Mesenchymal stem cell (in vitro differentiated cells and primary cell): Measurements from ENCODE around the gene SIM2.
A peak's percentile ranks its signal among the peaks of the same experiment; 100 is the strongest.

Source experiments
- DNase-seq: peaks from one replicate; pipeline ENCODE4 v3.0.0-alpha.2; 2013
- H2AFZ ChIP-seq: one replicate; pipeline ENCODE4 v1.6.1; 2013; ENCODE audit warnings: low read depth, mild to moderate bottlenecking, control low read depth, inconsistent platforms, low read length, moderate library complexity
- H2AK5ac ChIP-seq: 2 replicates; pipeline ENCODE4 v1.6.1; 2013; ENCODE audit warnings: low read length, moderate library complexity, mild to moderate bottlenecking, inconsistent platforms; ENCODE audit not compliant: severe bottlenecking
- H2BK120ac ChIP-seq: one replicate; pipeline ENCODE4 v1.6.1; 2013; ENCODE audit warnings: low read depth, mild to moderate bottlenecking, inconsistent platforms, low read length, moderate library complexity
- H2BK12ac ChIP-seq, 2 experiments: one replicate each; pipeline ENCODE4 v1.6.1; 2013; ENCODE audit warnings: inconsistent platforms in 2 of 2, low read length in 2 of 2, mild to moderate bottlenecking in 2 of 2, moderate library complexity in 2 of 2, control low read depth in 1 of 2
- H2BK15ac ChIP-seq: one replicate; pipeline ENCODE4 v1.6.1; 2013; ENCODE audit warnings: mild to moderate bottlenecking, low read depth, inconsistent platforms; ENCODE audit not compliant: poor library complexity, severe bottlenecking
- H2BK5ac ChIP-seq: 2 replicates; pipeline ENCODE4 v1.6.1; 2013; ENCODE audit warnings: low read depth, mild to moderate bottlenecking, low read length, control low read depth, inconsistent platforms; ENCODE audit not compliant: poor library complexity, severe bottlenecking
- H3K14ac ChIP-seq, 2 experiments: one replicate each; pipeline ENCODE4 v1.6.1; 2013; ENCODE audit warnings: inconsistent platforms in 2 of 2, low read length in 2 of 2, control low read depth in 1 of 2, mild to moderate bottlenecking in 1 of 2, moderate library complexity in 1 of 2
- H3K18ac ChIP-seq, 2 experiments: one replicate each; pipeline ENCODE4 v1.6.1; 2013; ENCODE audit warnings: inconsistent platforms in 2 of 2, low read length in 2 of 2, control low read depth in 1 of 2, low read depth in 1 of 2, mild to moderate bottlenecking in 1 of 2
- H3K23ac ChIP-seq, 2 experiments: one replicate each; pipeline ENCODE4 v1.6.1; 2013; ENCODE audit warnings: inconsistent platforms in 2 of 2, low read length in 2 of 2, mild to moderate bottlenecking in 2 of 2, moderate library complexity in 2 of 2, control low read depth in 1 of 2
- H3K27ac ChIP-seq: 2 replicates; pipeline ENCODE4 v1.5.1; 2013; ENCODE audit warnings: mild to moderate bottlenecking, moderate library complexity, low read length, control low read depth, inconsistent platforms; ENCODE audit not compliant: poor library complexity, severe bottlenecking
- H3K27me3 ChIP-seq, 2 experiments: 2 replicates each; pipeline versions ENCODE4 v1.6.1 to v1.7.0; 2013; ENCODE audit warnings: low read length in 2 of 2, mild to moderate bottlenecking in 2 of 2, moderate library complexity in 2 of 2, control low read depth in 1 of 2, inconsistent platforms in 1 of 2; ENCODE audit not compliant: control insufficient read depth in 1 of 2, insufficient read depth in 1 of 2
- H3K36me3 ChIP-seq, 2 experiments: 2 replicates each; pipeline versions ENCODE4 v1.6.1 to v1.7.0; 2013; ENCODE audit warnings: low read length in 2 of 2, control low read depth in 1 of 2, inconsistent platforms in 1 of 2, low read depth in 1 of 2, mild to moderate bottlenecking in 1 of 2; ENCODE audit not compliant: insufficient read depth in 2 of 2, control insufficient read depth in 1 of 2
- H3K4ac ChIP-seq, 2 experiments: one replicate each; pipeline ENCODE4 v1.6.1; 2013; ENCODE audit warnings: inconsistent platforms in 2 of 2, low read length in 2 of 2, mild to moderate bottlenecking in 2 of 2, moderate library complexity in 2 of 2, control low read depth in 1 of 2, low read depth in 1 of 2
- H3K4me1 ChIP-seq: 2 replicates; pipeline ENCODE4 v1.6.1; 2013; ENCODE audit warnings: low read depth, low read length, control low read depth; ENCODE audit not compliant: control insufficient read depth, insufficient read depth
- H3K4me2 ChIP-seq: 2 replicates; pipeline ENCODE4 v1.6.1; 2013; ENCODE audit warnings: low read length, mild to moderate bottlenecking, inconsistent platforms; ENCODE audit not compliant: poor library complexity, severe bottlenecking
- H3K4me3 ChIP-seq, 2 experiments: 2 replicates each; pipeline versions ENCODE4 v1.5.1 to v1.7.0; 2013; ENCODE audit warnings: low read length in 2 of 2, mild to moderate bottlenecking in 2 of 2, control low read depth in 1 of 2, low read depth in 1 of 2; ENCODE audit not compliant: insufficient read depth in 1 of 2
- H3K79me1 ChIP-seq: replicated peaks from 2 replicates; pipeline ENCODE4 v1.6.1; 2013; ENCODE audit warnings: mild to moderate bottlenecking, control low read depth, low read length, inconsistent platforms; ENCODE audit not compliant: poor library complexity, severe bottlenecking
- H3K9ac ChIP-seq: 2 replicates; pipeline ENCODE4 v1.7.0; 2013; ENCODE audit warnings: mild to moderate bottlenecking, low read length, moderate library complexity
- H3K9me3 ChIP-seq: 2 replicates; pipeline ENCODE4 v1.7.0; 2013; ENCODE audit warnings: mild to moderate bottlenecking, low read length; ENCODE audit not compliant: control insufficient read depth
- H4K8ac ChIP-seq: one replicate; pipeline ENCODE4 v1.6.1; 2013; ENCODE audit warnings: inconsistent platforms, mild to moderate bottlenecking, low read length, moderate library complexity
- H4K91ac ChIP-seq: one replicate; pipeline ENCODE4 v1.6.1; 2013; ENCODE audit warnings: mild to moderate bottlenecking, low read length, inconsistent platforms
- WGBS: methylation state at CpG from one replicate; pipeline ENCODE4 v1.1.7; 2013; ENCODE audit warnings: mixed read lengths; 5-methylcytosine and 5-hydroxymethylcytosine counted together

The SIM2 gene

DNA sequence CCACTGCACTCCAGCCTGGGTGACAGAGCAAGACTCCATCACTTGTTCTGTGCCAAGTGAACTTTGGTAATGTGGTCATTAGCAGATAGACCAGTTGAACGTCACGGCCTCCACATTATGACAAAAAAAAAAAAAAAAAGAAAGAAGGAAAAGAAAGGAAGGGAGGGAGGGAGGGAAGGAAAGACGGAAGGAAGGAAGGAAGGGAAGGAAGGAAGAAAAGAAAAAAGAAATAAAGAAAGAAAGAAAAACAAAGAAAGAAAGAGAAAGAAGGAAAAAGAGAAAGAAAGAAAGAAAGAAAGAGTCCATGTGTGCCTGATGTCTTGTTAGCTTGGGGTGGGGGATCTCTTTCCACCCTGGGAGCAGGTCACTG is 45.3 kb downstream of the SIM2 start:
- no peak for DNase-seq
- Histone ChIP-seq H3K9me3 (no peaks in the 10 kb centered on the region), H3K4me2 (no peak overlapping the region), H3K18ac (no peak overlapping the region), H3K27me3 (peaks cover 0 to 24% of the 10 kb centered on the region in 2 experiments), H3K4me1 (peaks cover 12% of the 10 kb centered on the region), H2BK120ac (no peak overlapping the region), H2BK15ac (no peak overlapping the region), H3K4ac (no peak overlapping the region), H3K23ac (no peak overlapping the region), H2BK12ac (no peak overlapping the region), H3K27ac (no peak overlapping the region), H3K4me3 (no peak overlapping the region), H2AFZ (no peak overlapping the region), H3K14ac (no peak overlapping the region), H4K91ac (no peak overlapping the region), H4K8ac (no peak overlapping the region), H2AK5ac (no peak overlapping the region), H3K79me1 (no peaks in the 10 kb centered on the region), H3K36me3 (peaks cover 0 to 8% of the 10 kb centered on the region in 2 experiments), H3K9ac (no peak overlapping the region), H2BK5ac (no peak overlapping the region)
- 84% methylated on average over 3 of the region's 3 CpGs for WGBS

DNA sequence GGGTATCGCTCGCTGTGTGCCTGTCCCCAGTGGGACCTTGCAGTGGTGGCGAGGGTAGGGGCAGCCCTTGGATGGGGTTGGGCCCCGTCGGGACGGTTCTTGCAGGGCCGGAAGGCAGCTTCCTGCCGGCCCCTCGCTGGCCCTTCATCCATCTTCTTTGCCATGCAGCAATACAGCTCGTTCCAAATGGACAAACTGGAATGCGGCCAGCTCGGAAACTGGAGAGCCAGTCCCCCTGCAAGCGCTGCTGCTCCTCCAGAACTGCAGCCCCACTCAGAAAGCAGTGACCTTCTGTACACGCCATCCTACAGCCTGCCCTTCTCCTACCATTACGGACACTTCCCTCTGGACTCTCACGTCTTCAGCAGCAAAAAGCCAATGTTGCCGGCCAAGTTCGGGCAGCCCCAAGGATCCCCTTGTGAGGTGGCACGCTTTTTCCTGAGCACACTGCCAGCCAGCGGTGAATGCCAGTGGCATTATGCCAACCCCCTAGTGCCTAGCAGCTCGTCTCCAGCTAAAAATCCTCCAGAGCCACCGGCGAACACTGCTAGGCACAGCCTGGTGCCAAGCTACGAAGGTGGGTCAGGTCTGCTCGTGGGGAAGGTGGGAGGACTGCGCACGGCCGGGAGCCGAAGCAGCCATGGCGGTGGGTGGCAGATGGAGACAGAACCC is 45.8 kb downstream of the SIM2 start:
- H2AFZ ChIP-seq: no peak overlapping the region
- no peaks in the 10 kb centered on the region for H3K79me1 ChIP-seq
- 93% methylated on average over 30 of the region's 30 CpGs for WGBS
- H2BK5ac ChIP-seq: no peak overlapping the region
- H2AK5ac ChIP-seq: no peak overlapping the region
- H4K91ac ChIP-seq: peak overlapping the region; percentile 7
- no peak overlapping the region for H3K27ac ChIP-seq
- H2BK12ac ChIP-seq: no peak overlapping the region
- no peaks in the 10 kb centered on the region for H3K9me3 ChIP-seq
- no peak overlapping the region for H3K18ac ChIP-seq
- H2BK120ac ChIP-seq: no peak overlapping the region
- no peak for DNase-seq
- no peak overlapping the region for H3K23ac ChIP-seq
- H3K4me2 ChIP-seq: no peak overlapping the region
- peaks cover 0 to 8% of the 10 kb centered on the region in 2 experiments for H3K36me3 ChIP-seq
- H2BK15ac ChIP-seq: no peak overlapping the region
- H3K9ac ChIP-seq: no peak overlapping the region
- no peak overlapping the region for H3K4me3 ChIP-seq
- H3K27me3 ChIP-seq: peaks cover 0 to 24% of the 10 kb centered on the region in 2 experiments
- peaks cover 13% of the 10 kb centered on the region for H3K4me1 ChIP-seq
- no peak overlapping the region for H3K14ac ChIP-seq
- H4K8ac ChIP-seq: no peak overlapping the region
- H3K4ac ChIP-seq: no peak overlapping the region

DNA sequence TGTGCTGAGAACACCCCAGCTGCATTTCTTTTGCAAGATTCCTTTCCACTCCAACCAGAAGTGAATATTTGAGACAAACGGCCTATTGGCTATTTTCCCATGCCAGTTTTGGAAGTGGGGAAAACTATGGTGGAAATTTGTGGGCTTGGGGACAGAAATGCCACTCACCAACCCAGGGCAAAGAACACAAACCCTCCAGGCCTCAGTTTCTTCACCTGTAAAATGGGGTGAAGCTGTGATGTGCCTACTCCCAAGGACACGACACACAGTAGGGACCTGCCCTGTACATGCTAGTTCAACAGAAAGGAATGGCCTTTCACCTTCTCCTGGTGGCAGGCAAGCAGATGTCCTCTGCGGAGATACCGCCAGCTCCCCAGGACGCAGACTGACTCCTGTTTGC is 46.5 kb downstream of the SIM2 start:
- H2BK120ac ChIP-seq: no peak overlapping the region
- no peak overlapping the region for H3K27ac ChIP-seq
- H2AK5ac ChIP-seq: no peak overlapping the region
- H3K4me2 ChIP-seq: no peak overlapping the region
- H2BK12ac ChIP-seq: no peak overlapping the region
- no peak overlapping the region for H3K4ac ChIP-seq
- no peak overlapping the region for H3K9ac ChIP-seq
- no peak overlapping the region for H3K14ac ChIP-seq
- peaks cover 15% of the 10 kb centered on the region for H3K4me1 ChIP-seq
- H4K91ac ChIP-seq: no peak overlapping the region
- no peak overlapping the region for H2BK15ac ChIP-seq
- no peaks in the 10 kb centered on the region for H3K9me3 ChIP-seq
- no peak overlapping the region for H2BK5ac ChIP-seq
- H3K4me3 ChIP-seq: no peak overlapping the region
- 98% methylated on average over 4 of the region's 5 CpGs for WGBS
- H2AFZ ChIP-seq: no peak overlapping the region
- no peak overlapping the region for H3K23ac ChIP-seq
- H3K79me1 ChIP-seq: no peaks in the 10 kb centered on the region
- no peak for DNase-seq
- peaks cover 0 to 24% of the 10 kb centered on the region in 2 experiments for H3K27me3 ChIP-seq
- H4K8ac ChIP-seq: no peak overlapping the region
- H3K36me3 ChIP-seq: peaks cover 0 to 8% of the 10 kb centered on the region in 2 experiments
- H3K18ac ChIP-seq: no peak overlapping the region

DNA sequence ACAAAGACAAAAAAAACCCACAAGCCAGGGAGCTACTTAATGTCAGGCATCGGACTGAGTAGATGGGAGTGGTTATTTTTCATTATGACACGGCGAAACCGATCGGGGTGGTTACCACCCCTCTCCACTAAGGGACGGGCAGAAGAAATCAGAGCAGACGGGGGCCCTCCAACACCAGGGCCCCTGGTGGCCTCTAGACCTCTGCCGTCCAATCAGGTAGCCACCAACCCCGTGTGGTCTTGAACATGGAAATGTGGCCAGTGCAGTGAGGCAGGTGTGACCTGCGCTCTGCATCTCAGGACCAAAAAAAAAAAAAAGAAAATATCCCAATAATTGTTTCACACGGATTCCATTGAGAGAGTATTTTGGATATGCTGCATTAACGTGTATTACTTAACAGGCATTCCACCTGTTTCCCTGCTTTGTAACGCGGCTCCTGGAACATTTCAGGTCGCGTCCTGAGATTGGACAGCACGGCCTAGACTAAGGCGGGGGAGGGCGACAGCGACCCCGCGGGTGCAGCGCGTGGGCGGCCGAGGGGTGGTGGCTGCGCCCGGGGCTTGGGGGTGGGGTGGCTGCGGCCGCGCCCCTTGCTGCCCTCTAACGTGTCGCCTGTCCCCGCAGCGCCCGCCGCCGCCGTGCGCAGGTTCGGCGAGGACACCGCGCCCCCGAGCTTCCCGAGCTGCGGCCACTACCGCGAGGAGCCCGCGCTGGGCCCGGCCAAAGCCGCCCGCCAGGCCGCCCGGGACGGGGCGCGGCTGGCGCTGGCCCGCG is 48.3 kb downstream of the SIM2 start:
- H3K4me3 ChIP-seq: peak overlapping the region in 1 of 2 experiments; percentile 69
- H3K9ac ChIP-seq: no peak overlapping the region
- WGBS: 47% methylated on average over 13 of the region's 62 CpGs

More for the DNA sequence above, 48.3 kb downstream of the SIM2 start:
- H3K14ac ChIP-seq: no peak overlapping the region
- no peak overlapping the region for H2BK12ac ChIP-seq
- H2AFZ ChIP-seq: no peak overlapping the region
- no peak overlapping the region for H3K27ac ChIP-seq
- H3K9me3 ChIP-seq: no peaks in the 10 kb centered on the region
- H2AK5ac ChIP-seq: no peak overlapping the region
- H2BK120ac ChIP-seq: no peak overlapping the region
- peaks cover 0 to 24% of the 10 kb centered on the region in 2 experiments for H3K27me3 ChIP-seq
- no peak overlapping the region for H3K4ac ChIP-seq
- peaks cover 16% of the 10 kb centered on the region for H3K4me1 ChIP-seq
- H4K91ac ChIP-seq: no peak overlapping the region
- H3K36me3 ChIP-seq: peaks cover 0 to 8% of the 10 kb centered on the region in 2 experiments
- H3K79me1 ChIP-seq: no peaks in the 10 kb centered on the region
- peak overlapping the region in 1 of 2 experiments; percentile 61 for H3K23ac ChIP-seq
- no peak for DNase-seq
- H2BK15ac ChIP-seq: no peak overlapping the region
- H2BK5ac ChIP-seq: no peak overlapping the region
- no peak overlapping the region for H4K8ac ChIP-seq
- no peak overlapping the region for H3K18ac ChIP-seq
- peak overlapping the region; percentile 69 for H3K4me2 ChIP-seq
